ENCODE results near the gene TSPO2. TPM values are rescaled to one million over a fixed set of nuclear protein-coding genes. Genes with fewer than 3 reads are reported as not detected.

TSPO2 gene
- total and polyA plus RNA-seq, 2 of the 13 experiments (the other 11 are each of a cell fraction or from before 2014, with no cell fraction given), result 0.55 TPM; not detected in 1

- TF ChIP-seq PATZ1 (CRISPR knock-in tag; IDR thresholded peaks at IDR 0.05) (peak; percentile 80), ZNF749 (CRISPR knock-in tag; IDR thresholded peaks at IDR 0.05; ENCODE audit: borderline replicate concordance) (no peak), POLR2A (IDR thresholded peaks at IDR 0.05; ENCODE audit: insufficient read depth in 1 of 2, low read depth in 2 of 2, low read length in 2 of 2) (no peak), EEA1 (CRISPR knock-in tag; IDR thresholded peaks at IDR 0.05; ENCODE audit: borderline replicate concordance) (no peak), THAP8 (CRISPR knock-in tag; IDR thresholded peaks at IDR 0.05; ENCODE audit: borderline replicate concordance) (no peak), ATF6 (CRISPR knock-in tag; conservative IDR thresholded peaks at IDR 0.05) (0 out of 2 replicates have a peak, but pooled peaks have one; percentile 39), AHDC1 (CRISPR knock-in tag; IDR thresholded peaks at IDR 0.05; ENCODE audit: borderline replicate concordance) (peak; percentile 79; the same call in 1 of the 2 replicates), ZNF562 (CRISPR knock-in tag; IDR thresholded peaks at IDR 0.05; ENCODE audit: borderline replicate concordance) (no peak), ETV6 (CRISPR knock-in tag; conservative IDR thresholded peaks at IDR 0.05) (no peak), ZNF737 (CRISPR knock-in tag; IDR thresholded peaks at IDR 0.05; ENCODE audit: borderline replicate concordance) (no peak), ZBED4 (CRISPR knock-in tag; IDR thresholded peaks at IDR 0.05; ENCODE audit: borderline replicate concordance) (peak; percentile 77; the same call in 1 of the 2 replicates), CEBPG (CRISPR knock-in tag; IDR thresholded peaks at IDR 0.05) (peak; percentile 73), ZFP41 (CRISPR knock-in tag; IDR thresholded peaks at IDR 0.05; ENCODE audit: borderline replicate concordance) (no peak)
Observed at GRCh38 chr6:41065550-41066026, 23.3 kb downstream of the TSPO2 start (continued).

Data from HepG2 (cell line).